Upper lobe of left lung (tissue), 4 donors: Measurements from ENCODE around the gene MIX23.
"Not testable (repeated sequence)": the region's sequence is repeated elsewhere in the genome, so short reads cannot be mapped to it uniquely, and the experiment has no call there.

ENCODE experiments used
- POLR2A ChIP-seq, 4 donors: fragments of 450-650 bp; IDR thresholded peaks; one replicate each; pipeline ENCODE4 v1.5.1; 2016 to 2017; ENCODE audit warnings: antibody characterized with exemption in 4 of 4, mild to moderate bottlenecking in 2 of 4
- TF ChIP-seq, protein P1 (sequence below), 6 experiments: fragments of 450-650 bp in 4 of 6; fragments of 200-600 bp in 2 of 6; sonication (generic) in 2 of 6; IDR thresholded peaks; one replicate each; pipeline ENCODE4 v1.5.1; 2016 to 2019; ENCODE audit warnings: antibody characterized with exemption in 6 of 6

DNA sequence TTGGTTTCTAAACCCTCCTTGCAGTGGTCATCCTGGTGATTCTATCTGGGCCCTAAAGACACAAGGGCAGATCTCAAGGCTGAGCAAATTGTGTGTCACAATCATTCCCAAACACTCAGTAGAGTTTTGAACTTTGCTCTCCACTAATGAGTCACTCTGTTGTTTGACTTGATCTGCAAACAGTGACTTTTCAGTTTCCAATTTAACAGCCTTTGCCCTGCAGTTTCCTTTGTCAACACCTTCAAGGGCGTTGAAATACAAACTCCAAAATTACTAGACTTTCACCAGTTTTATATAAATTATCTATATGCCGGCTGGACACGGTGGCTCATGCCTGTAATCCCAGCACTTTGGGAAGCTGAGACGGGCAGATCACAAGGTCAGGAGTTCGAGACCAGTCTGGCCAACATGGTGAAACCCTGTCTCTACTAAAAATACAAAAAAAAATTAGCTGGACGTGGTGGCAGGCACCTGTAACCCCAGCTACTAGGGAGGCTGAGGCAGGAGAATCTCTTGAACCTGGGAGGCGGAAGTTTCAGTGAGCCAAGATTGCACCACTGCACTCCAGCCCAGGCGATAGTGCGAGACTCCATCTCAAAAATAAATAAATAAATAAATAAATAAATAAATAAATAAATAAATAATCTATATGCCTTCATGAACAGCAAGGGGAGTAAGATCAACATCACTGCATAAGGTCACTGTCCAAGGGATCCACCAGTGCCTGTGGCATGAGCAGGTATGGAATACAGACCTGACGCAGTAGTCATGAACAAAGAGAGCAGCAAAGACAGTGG lies 17.3 kb downstream of the MIX23 start:
- TF ChIP-seq POLR2A (IDR thresholded peaks at IDR 0.05) = not testable (repeated sequence)
- TF ChIP-seq, protein P1, sequence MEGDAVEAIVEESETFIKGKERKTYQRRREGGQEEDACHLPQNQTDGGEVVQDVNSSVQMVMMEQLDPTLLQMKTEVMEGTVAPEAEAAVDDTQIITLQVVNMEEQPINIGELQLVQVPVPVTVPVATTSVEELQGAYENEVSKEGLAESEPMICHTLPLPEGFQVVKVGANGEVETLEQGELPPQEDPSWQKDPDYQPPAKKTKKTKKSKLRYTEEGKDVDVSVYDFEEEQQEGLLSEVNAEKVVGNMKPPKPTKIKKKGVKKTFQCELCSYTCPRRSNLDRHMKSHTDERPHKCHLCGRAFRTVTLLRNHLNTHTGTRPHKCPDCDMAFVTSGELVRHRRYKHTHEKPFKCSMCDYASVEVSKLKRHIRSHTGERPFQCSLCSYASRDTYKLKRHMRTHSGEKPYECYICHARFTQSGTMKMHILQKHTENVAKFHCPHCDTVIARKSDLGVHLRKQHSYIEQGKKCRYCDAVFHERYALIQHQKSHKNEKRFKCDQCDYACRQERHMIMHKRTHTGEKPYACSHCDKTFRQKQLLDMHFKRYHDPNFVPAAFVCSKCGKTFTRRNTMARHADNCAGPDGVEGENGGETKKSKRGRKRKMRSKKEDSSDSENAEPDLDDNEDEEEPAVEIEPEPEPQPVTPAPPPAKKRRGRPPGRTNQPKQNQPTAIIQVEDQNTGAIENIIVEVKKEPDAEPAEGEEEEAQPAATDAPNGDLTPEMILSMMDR (IDR thresholded peaks at IDR 0.05) = not testable (repeated sequence)
